OCI-LY7 (cell line): Measurements from ENCODE around the gene RPUSD3. TPM values are rescaled to one million over a fixed set of nuclear protein-coding genes. Genes with fewer than 3 reads are reported as not detected.

ENCODE experiments used
- BruUV-seq: library from RNA; stranded (reverse); fragments of 400-500 nt; replicated peaks from 2 replicates; lab custom pipeline; 2021; lab: Mats Ljungman, UMichigan
- CTCF ChIA-PET: fragments of 300-600 bp; sonication (Branson Sonifier 250); formaldehyde crosslinking; loops from one replicate; lab custom pipeline; 2022; ENCODE audit warnings: antibody characterized with exemption; ENCODE audit not compliant: unreplicated experiment; lab: Charles Lee
- POLR2A ChIA-PET: fragments of 300-600 bp; sonication (Branson Sonifier 250); formaldehyde crosslinking; loops from one replicate; lab custom pipeline; 2022; ENCODE audit warnings: antibody characterized with exemption; lab: Charles Lee
- DNase-seq: peaks from one replicate; pipeline ENCODE4 v3.0.0-alpha.2; 2015; ENCODE audit warnings: low spot score
- H2AFZ ChIP-seq: fragments of 200-600 bp; sonication (generic), shearing (Covaris generic); 2 replicates; pipeline ENCODE4 v1.6.1; 2014; ENCODE audit warnings: mild to moderate bottlenecking, antibody characterized with exemption, low read length, moderate library complexity
- H3K27ac ChIP-seq: fragments of 200-600 bp; sonication (generic); 2 replicates; pipeline ENCODE4 v1.5.1; 2014; ENCODE audit warnings: mixed run types, low read depth, mild to moderate bottlenecking, moderate library complexity, low read length, inconsistent platforms; ENCODE audit not compliant: poor library complexity, severe bottlenecking
- H3K36me3 ChIP-seq: fragments of 200-600 bp; sonication (generic); 2 replicates; pipeline ENCODE4 v1.6.1; 2014; ENCODE audit warnings: mild to moderate bottlenecking, antibody characterized with exemption, low read length, moderate library complexity, mixed read lengths; ENCODE audit not compliant: insufficient read depth
- H3K4me1 ChIP-seq: fragments of 200-600 bp; sonication (generic); 2 replicates; pipeline ENCODE4 v1.5.1; 2014; ENCODE audit warnings: mild to moderate bottlenecking, low read length; ENCODE audit not compliant: insufficient read depth, poor library complexity, severe bottlenecking
- H3K4me2 ChIP-seq: fragments of 200-600 bp; sonication (generic); 2 replicates; pipeline ENCODE4 v1.6.1; 2014; ENCODE audit warnings: mild to moderate bottlenecking, low read length
- H3K4me3 ChIP-seq: fragments of 200-600 bp; sonication (generic); 2 replicates; pipeline ENCODE4 v1.5.1; 2014; ENCODE audit warnings: mild to moderate bottlenecking, low read depth, low read length; ENCODE audit not compliant: poor library complexity, severe bottlenecking
- H3K79me2 ChIP-seq: fragments of 200-600 bp; sonication (generic); 2 replicates; pipeline ENCODE4 v1.6.1; 2016; ENCODE audit warnings: low read depth, mild to moderate bottlenecking, low read length, moderate library complexity, mixed read lengths; ENCODE audit not compliant: insufficient read depth
- H3K9me2 ChIP-seq: fragments of 200-600 bp; sonication (generic); 2 replicates; pipeline ENCODE4 v1.6.1; 2016; ENCODE audit warnings: mild to moderate bottlenecking, low read length, mixed read lengths; ENCODE audit not compliant: insufficient read depth
- H3K9me3 ChIP-seq: fragments of 200-600 bp; sonication (generic); 2 replicates; pipeline ENCODE4 v1.6.1; 2014; ENCODE audit warnings: mild to moderate bottlenecking, mixed run types, low read length, mixed read lengths
- H4K20me1 ChIP-seq: fragments of 200-600 bp; sonication (generic); 2 replicates; pipeline ENCODE4 v1.6.1; 2014; ENCODE audit warnings: mild to moderate bottlenecking, antibody characterized with exemption, low read length, moderate library complexity, mixed read lengths; ENCODE audit not compliant: insufficient read depth
- CTCF ChIP-seq: fragments of 200-600 bp; sonication (generic); conservative IDR thresholded peaks from 2 replicates; pipeline ENCODE4 v1.5.1; 2014; ENCODE audit warnings: mild to moderate bottlenecking, antibody characterized with exemption, low read length, moderate library complexity, mixed read lengths
- EZH2phosphoT487 ChIP-seq: fragments of 200-600 bp; sonication (generic); IDR thresholded peaks from 2 replicates; pipeline ENCODE4 v1.6.1; 2018; ENCODE audit warnings: low read depth, borderline replicate concordance, mild to moderate bottlenecking, mixed run types, antibody characterized with exemption, low read length, moderate library complexity, mixed read lengths
- intact Hi-C: fragments of 100-400 bp; cut with micrococcal nuclease; formaldehyde crosslinking; loops from one replicate; pipeline ENCODE4 v1.10.0; 2022; ENCODE audit not compliant: unreplicated experiment
- total RNA-seq, 2 experiments: library from RNA; depleted of rRNA in 1 of 2; stranded (reverse); fragments of >200 nt in 1 of 2; shearing (Covaris generic) in 1 of 2; gene quantifications; 2 replicates each; pipeline ENCODE4 v1.2.3, GENCODE V29; 2014 to 2022

The RPUSD3 gene
- total RNA-seq, 2 experiments from 2014 or later: 44.2 to 59.2 TPM

- intact Hi-C loops: no loop called here
- CTCF ChIA-PET: interaction anchor here (0.6 kb wide), 1 partner anchor 84 kb away, joined by 3 read pairs; no protein-coding TSS in a partner anchor
- Histone ChIP-seq H3K36me3 (peaks cover 47% of the 10 kb centered on the region), H3K27ac (peak overlapping the region; percentile 18), H3K9me2 (no peaks in the 10 kb centered on the region), H2AFZ (no peak overlapping the region), H3K4me1 (peaks cover 3% of the 10 kb centered on the region), H3K4me3 (no peak overlapping the region), H3K79me2 (no peaks in the 10 kb centered on the region), H3K4me2 (no peak overlapping the region), H4K20me1 (no peaks in the 10 kb centered on the region), H3K9me3 (no peaks in the 10 kb centered on the region)
- peak; percentile 60 for DNase-seq
- POLR2A ChIA-PET: interaction anchor here (0.6 to 0.7 kb wide), 3 partner anchors 34 to 1455 kb away, joined by 3 to 4 read pairs (median 4); no protein-coding TSS in a partner anchor
- BruUV-seq: no TSS peak
- TF ChIP-seq CTCF (peak; percentile 73), EZH2phosphoT487 (no peak)
Measured at GRCh38 chr3:9826815-9827573, 16.8 kb downstream of the RPUSD3 start.

GRCh38 chr3:9825451-9826040, 18.3 kb downstream of the RPUSD3 start:
- ChIA-PET POLR2A (no interaction called here), CTCF (no interaction called here)
- no peaks in the 10 kb centered on the region for H3K79me2 ChIP-seq
- no peak overlapping the region for H3K4me3 ChIP-seq
- peaks cover 44% of the 10 kb centered on the region for H3K36me3 ChIP-seq
- H4K20me1 ChIP-seq: no peaks in the 10 kb centered on the region
- no peaks in the 10 kb centered on the region for H3K9me2 ChIP-seq
- no peak for DNase-seq
- no peaks in the 10 kb centered on the region for H3K9me3 ChIP-seq
- H2AFZ ChIP-seq: no peak overlapping the region
- intact Hi-C loops: no loop called here
- no peak for TF ChIP-seq CTCF
- no peak for TF ChIP-seq EZH2phosphoT487
- peaks cover 3% of the 10 kb centered on the region for H3K4me1 ChIP-seq
- no peak overlapping the region for H3K27ac ChIP-seq
- no peak overlapping the region for H3K4me2 ChIP-seq
- BruUV-seq: no TSS peak
